ENCODE measurements around the gene SLX4IP.
A peak's percentile ranks its signal among the peaks of the same experiment; 100 is the strongest.
"Not testable (repeated sequence)": the region's sequence is repeated elsewhere in the genome, so short reads cannot be mapped to it uniquely, and the experiment has no call there.

Gene SLX4IP

GRCh38 chr20:10434832-10435812 lies at the start of gene SLX4IP:
Gene SLX4IP (plus strand): TSS chr20:10435305. CDS start chr20:10458205, 22,900 bp downstream.
- Histone ChIP-seq H3K4me3 (ENCODE audit: low read length) (peak within 1 kb of the TSS; percentile 75), H3K36me3 (ENCODE audit: control insufficient read depth, insufficient read depth, low read length) (no peaks in the 10 kb centered on the region), H3K9me3 (ENCODE audit: control insufficient read depth, low read length) (no peaks in the 10 kb centered on the region), H3K4me1 (ENCODE audit: control insufficient read depth, insufficient read depth, low read length) (peaks cover 9% of the 10 kb centered on the region), H3K9ac (ENCODE audit: low read length) (peak within 1 kb of the TSS; percentile 90), H3K27me3 (ENCODE audit: control insufficient read depth, insufficient read depth, low read length) (no peaks in the 10 kb centered on the region)

- Histone ChIP-seq H3K4me3 (ENCODE audit: low read length) (no peak overlapping the region), H3K9ac (ENCODE audit: low read length) (no peak overlapping the region), H3K4me1 (ENCODE audit: control insufficient read depth, insufficient read depth, low read length) (no peaks in the 10 kb centered on the region), H3K36me3 (ENCODE audit: control insufficient read depth, insufficient read depth, low read length) (no peaks in the 10 kb centered on the region), H3K27me3 (ENCODE audit: control insufficient read depth, insufficient read depth, low read length) (no peaks in the 10 kb centered on the region), H3K9me3 (ENCODE audit: control insufficient read depth, low read length) (no peaks in the 10 kb centered on the region)
These were observed 49.1 kb upstream of the SLX4IP start for GRCh38 chr20:10385850-10386544.

- no peaks in the 10 kb centered on the region for H3K4me1 ChIP-seq (ENCODE audit: control insufficient read depth, insufficient read depth, low read length)
- no peak overlapping the region for H3K9ac ChIP-seq (ENCODE audit: low read length)
- H3K36me3 ChIP-seq (ENCODE audit: control insufficient read depth, insufficient read depth, low read length), result no peaks in the 10 kb centered on the region
- H3K4me3 ChIP-seq (ENCODE audit: low read length), result no peak overlapping the region
- no peaks in the 10 kb centered on the region for H3K9me3 ChIP-seq (ENCODE audit: control insufficient read depth, low read length)
- H3K27me3 ChIP-seq (ENCODE audit: control insufficient read depth, insufficient read depth, low read length), result no peaks in the 10 kb centered on the region
These were observed 47.4 kb upstream of the SLX4IP start for GRCh38 chr20:10387686-10388085.

- no peaks in the 10 kb centered on the region for H3K4me1 ChIP-seq (ENCODE audit: control insufficient read depth, insufficient read depth, low read length)
- H3K36me3 ChIP-seq (ENCODE audit: control insufficient read depth, insufficient read depth, low read length), result no peaks in the 10 kb centered on the region
- no peaks in the 10 kb centered on the region for H3K9me3 ChIP-seq (ENCODE audit: control insufficient read depth, low read length)
- no peak overlapping the region for H3K4me3 ChIP-seq (ENCODE audit: low read length)
- no peak overlapping the region for H3K9ac ChIP-seq (ENCODE audit: low read length)
- no peaks in the 10 kb centered on the region for H3K27me3 ChIP-seq (ENCODE audit: control insufficient read depth, insufficient read depth, low read length)
These were observed 46.5 kb upstream of the SLX4IP start for GRCh38 chr20:10388597-10388996.

- Histone ChIP-seq H3K36me3 (ENCODE audit: control insufficient read depth, insufficient read depth, low read length) (no peaks in the 10 kb centered on the region), H3K27me3 (ENCODE audit: control insufficient read depth, insufficient read depth, low read length) (no peaks in the 10 kb centered on the region), H3K9ac (ENCODE audit: low read length) (no peak overlapping the region), H3K4me1 (ENCODE audit: control insufficient read depth, insufficient read depth, low read length) (no peaks in the 10 kb centered on the region), H3K4me3 (ENCODE audit: low read length) (no peak overlapping the region), H3K9me3 (ENCODE audit: control insufficient read depth, low read length) (no peaks in the 10 kb centered on the region)
These were observed 44.4 kb upstream of the SLX4IP start for GRCh38 chr20:10390709-10391108.

GRCh38 chr20:10394752-10395151 lies 40.4 kb upstream of the SLX4IP start:
- H3K4me3 ChIP-seq (ENCODE audit: low read length); H3K9ac ChIP-seq (ENCODE audit: low read length); H3K4me1 ChIP-seq (ENCODE audit: control insufficient read depth, insufficient read depth, low read length); H3K9me3 ChIP-seq (ENCODE audit: control insufficient read depth, low read length); H3K36me3 ChIP-seq (ENCODE audit: control insufficient read depth, insufficient read depth, low read length); H3K27me3 ChIP-seq (ENCODE audit: control insufficient read depth, insufficient read depth, low read length): not testable (repeated sequence)

- Histone ChIP-seq H3K27me3 (ENCODE audit: control insufficient read depth, insufficient read depth, low read length) (no peaks in the 10 kb centered on the region), H3K9me3 (ENCODE audit: control insufficient read depth, low read length) (no peaks in the 10 kb centered on the region), H3K4me1 (ENCODE audit: control insufficient read depth, insufficient read depth, low read length) (no peaks in the 10 kb centered on the region), H3K36me3 (ENCODE audit: control insufficient read depth, insufficient read depth, low read length) (no peaks in the 10 kb centered on the region), H3K4me3 (ENCODE audit: low read length) (no peak overlapping the region), H3K9ac (ENCODE audit: low read length) (no peak overlapping the region)
These were observed 36.2 kb upstream of the SLX4IP start for GRCh38 chr20:10398834-10399369.

- Histone ChIP-seq H3K27me3 (ENCODE audit: control insufficient read depth, insufficient read depth, low read length) (no peaks in the 10 kb centered on the region), H3K4me1 (ENCODE audit: control insufficient read depth, insufficient read depth, low read length) (no peaks in the 10 kb centered on the region), H3K9ac (ENCODE audit: low read length) (no peak overlapping the region), H3K4me3 (ENCODE audit: low read length) (no peak overlapping the region), H3K9me3 (ENCODE audit: control insufficient read depth, low read length) (no peaks in the 10 kb centered on the region), H3K36me3 (ENCODE audit: control insufficient read depth, insufficient read depth, low read length) (no peaks in the 10 kb centered on the region)
These were observed 32.0 kb upstream of the SLX4IP start for GRCh38 chr20:10402938-10403608.

GRCh38 chr20:10404023-10404628 lies 31.0 kb upstream of the SLX4IP start:
- H3K9ac ChIP-seq (ENCODE audit: low read length), result no peak overlapping the region

GRCh38 chr20:10404959-10405530 lies 30.1 kb upstream of the SLX4IP start:
- no peaks in the 10 kb centered on the region for H3K9me3 ChIP-seq (ENCODE audit: control insufficient read depth, low read length)
- H3K4me1 ChIP-seq (ENCODE audit: control insufficient read depth, insufficient read depth, low read length), result no peaks in the 10 kb centered on the region
- no peak overlapping the region for H3K4me3 ChIP-seq (ENCODE audit: low read length)
- H3K36me3 ChIP-seq (ENCODE audit: control insufficient read depth, insufficient read depth, low read length), result no peaks in the 10 kb centered on the region
- no peaks in the 10 kb centered on the region for H3K27me3 ChIP-seq (ENCODE audit: control insufficient read depth, insufficient read depth, low read length)
- no peak overlapping the region for H3K9ac ChIP-seq (ENCODE audit: low read length)

More at GRCh38 chr20:10404023-10404628, 31.0 kb upstream of the SLX4IP start:
- Histone ChIP-seq H3K27me3 (ENCODE audit: control insufficient read depth, insufficient read depth, low read length) (no peaks in the 10 kb centered on the region), H3K4me3 (ENCODE audit: low read length) (no peak overlapping the region), H3K9me3 (ENCODE audit: control insufficient read depth, low read length) (no peaks in the 10 kb centered on the region), H3K4me1 (ENCODE audit: control insufficient read depth, insufficient read depth, low read length) (no peaks in the 10 kb centered on the region), H3K36me3 (ENCODE audit: control insufficient read depth, insufficient read depth, low read length) (no peaks in the 10 kb centered on the region)

GRCh38 chr20:10408108-10408813 lies 26.8 kb upstream of the SLX4IP start:
- Histone ChIP-seq H3K36me3 (ENCODE audit: control insufficient read depth, insufficient read depth, low read length) (no peaks in the 10 kb centered on the region), H3K9ac (ENCODE audit: low read length) (no peak overlapping the region), H3K4me1 (ENCODE audit: control insufficient read depth, insufficient read depth, low read length) (no peaks in the 10 kb centered on the region), H3K27me3 (ENCODE audit: control insufficient read depth, insufficient read depth, low read length) (no peaks in the 10 kb centered on the region), H3K9me3 (ENCODE audit: control insufficient read depth, low read length) (no peaks in the 10 kb centered on the region), H3K4me3 (ENCODE audit: low read length) (no peak overlapping the region)

Data from mucosa of stomach (tissue), 1 donor.